GM21367 (cell line): ENCODE results near the gene ABTB2.

Experiments
- ATAC-seq: cut with Tn5 transposase; IDR thresholded peaks from one replicate; pipeline ENCODE4 v1.9.1; 2021; ENCODE audit not compliant: unreplicated experiment

The ABTB2 gene

GRCh38 chr11:34132261-34132965 is 225.4 kb downstream of the ABTB2 start:
- ATAC-seq = no peak

- ATAC-seq = no peak
Observed at GRCh38 chr11:34128824-34129223, 229.0 kb downstream of the ABTB2 start.

- ATAC-seq = no peak
Observed at GRCh38 chr11:34126959-34127848, 230.6 kb downstream of the ABTB2 start.

- no peak for ATAC-seq
Observed at GRCh38 chr11:34124885-34125668, 232.7 kb downstream of the ABTB2 start.

- no peak for ATAC-seq
Observed at GRCh38 chr11:34120651-34121050, 237.2 kb downstream of the ABTB2 start.

- no peak for ATAC-seq
Observed at GRCh38 chr11:34114471-34114870, 243.3 kb downstream of the ABTB2 start.

GRCh38 chr11:34114014-34114413 is 243.8 kb downstream of the ABTB2 start:
- ATAC-seq = no peak

- ATAC-seq = no peak
Observed at GRCh38 chr11:34111722-34112270, 246.0 kb downstream of the ABTB2 start.

GRCh38 chr11:34105957-34106504 is 251.8 kb downstream of the ABTB2 start:
- ATAC-seq = no peak

GRCh38 chr11:34105079-34105956 is 252.5 kb downstream of the ABTB2 start, which contains the start of gene NAT10:
NAT10 (plus strand) TSS chr11:34105629; CDS start chr11:34108226, 2,597 bp downstream.
- peak; percentile 86 for ATAC-seq

- no peak for ATAC-seq
Observed at GRCh38 chr11:34104680-34105078, 253.1 kb downstream of the ABTB2 start.
